IgD-negative memory B cell (primary cell): ENCODE measurements around the gene SYNM. TPM values are rescaled to one million over a fixed set of nuclear protein-coding genes. Genes with fewer than 3 reads are reported as not detected.

Source experiments
- H3K27ac Mint-ChIP-seq, 3 donors: one replicate each; pipeline ENCODE4 v1.8.0; 2020 to 2022; ENCODE audit warnings: mild to moderate bottlenecking in 3 of 3, mixed read lengths in 3 of 3, moderate library complexity in 1 of 3
- H3K27me3 Mint-ChIP-seq: one replicate; pipeline ENCODE4 v1.8.0; 2021; ENCODE audit warnings: mixed read lengths
- H3K36me3 Mint-ChIP-seq: one replicate; pipeline ENCODE4 v1.8.0; 2020; ENCODE audit warnings: mild to moderate bottlenecking, mixed read lengths
- H3K4me1 Mint-ChIP-seq, 3 donors: one replicate each; pipeline ENCODE4 v1.8.0; 2020 to 2022; ENCODE audit warnings: mixed read lengths in 3 of 3, mild to moderate bottlenecking in 1 of 3
- H3K4me3 Mint-ChIP-seq, 4 donors: one replicate each; pipeline ENCODE4 v1.8.0; 2020 to 2022; ENCODE audit warnings: mild to moderate bottlenecking in 4 of 4, mixed read lengths in 4 of 4, moderate library complexity in 3 of 4
- H3K9me3 Mint-ChIP-seq, 3 donors: one replicate each; pipeline ENCODE4 v1.8.0; 2020 to 2021; ENCODE audit warnings: mixed read lengths in 3 of 3, mild to moderate bottlenecking in 1 of 3
- polyA plus RNA-seq: library from polyadenylated mRNA; unstranded; fragments of 300-500 nt; fragmentation: Illumina TruSeq; gene quantifications from one replicate; pipeline ENCODE4 v1.2.3, GENCODE V29; 2021

The SYNM gene
- polyA plus RNA-seq, 1 donor from 2014 or later, result not detected

- Mint-ChIP-seq H3K9me3 (peaks cover 0 to 2% (median 0%) of the 10 kb centered on the region in 3 donors), H3K4me3 (no peak overlapping the region), H3K27me3 (peaks cover 5% of the 10 kb centered on the region), H3K4me1 (peaks cover 1 to 4% (median 3%) of the 10 kb centered on the region in 3 donors), H3K27ac (no peak overlapping the region), H3K36me3 (no peaks in the 10 kb centered on the region)
These were observed 76.1 kb downstream of the SYNM start for GRCh38 chr15:99180964-99181306.

GRCh38 chr15:99181545-99181971 lies 76.7 kb downstream of the SYNM start:
- H3K9me3 Mint-ChIP-seq, result peaks cover 0 to 2% (median 0%) of the 10 kb centered on the region in 3 donors
- H3K27ac Mint-ChIP-seq, result no peak overlapping the region
- H3K4me3 Mint-ChIP-seq, result no peak overlapping the region
- peaks cover 5% of the 10 kb centered on the region for H3K27me3 Mint-ChIP-seq
- peaks cover 0 to 4% (median 3%) of the 10 kb centered on the region in 3 donors for H3K4me1 Mint-ChIP-seq
- no peaks in the 10 kb centered on the region for H3K36me3 Mint-ChIP-seq

DNA sequence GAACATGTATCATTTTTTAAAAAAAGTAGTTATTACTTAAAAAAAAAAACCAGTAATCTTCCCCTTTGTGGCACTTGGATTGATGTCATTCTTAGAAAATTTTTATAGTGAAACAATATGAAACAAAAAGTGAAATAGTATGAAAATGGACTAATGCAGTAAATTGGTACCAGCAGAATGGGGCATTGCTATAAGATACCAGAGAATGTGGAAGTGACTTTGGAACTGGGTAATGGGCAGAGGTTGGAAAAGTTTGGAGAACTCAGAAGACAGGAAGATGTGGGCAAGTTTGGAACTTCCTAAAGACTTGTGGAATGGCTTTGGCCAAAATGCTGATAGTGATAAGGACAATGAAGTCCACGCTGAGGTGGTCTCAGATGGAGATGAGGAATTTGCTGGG lies 77.9 kb downstream of the SYNM start:
- peaks cover 0 to 2% (median 0%) of the 10 kb centered on the region in 3 donors for H3K9me3 Mint-ChIP-seq
- no peaks in the 10 kb centered on the region for H3K36me3 Mint-ChIP-seq
- peaks cover 5% of the 10 kb centered on the region for H3K27me3 Mint-ChIP-seq
- peak overlapping the region in 1 of 4 donors; percentile 3 for H3K4me3 Mint-ChIP-seq
- no peak overlapping the region for H3K27ac Mint-ChIP-seq
- H3K4me1 Mint-ChIP-seq, result peaks cover 0 to 4% (median 0%) of the 10 kb centered on the region in 3 donors

Other genes starting within 250 kb of the SYNM start
- gene PGPEP1L, start 97.3 kb upstream of the SYNM start, polyA plus RNA-seq, result not detected
- 0.99 TPM for gene TTC23, start 144.5 kb downstream of the SYNM start, polyA plus RNA-seq
- gene LRRC28, start 146.4 kb downstream of the SYNM start, polyA plus RNA-seq, result 27.8 TPM